HG03575 (cell line): ENCODE data around the gene ENAH.
"Not testable (repeated sequence)": the region's sequence is repeated elsewhere in the genome, so short reads cannot be mapped to it uniquely, and the experiment has no call there.

Experiments
- ATAC-seq: cut with Tn5 transposase; IDR thresholded peaks from one replicate; pipeline ENCODE4 v1.9.1; 2021; ENCODE audit not compliant: unreplicated experiment, insufficient number of reproducible peaks, low FRiP score; ENCODE audit errors: extremely low read depth

The ENAH gene

GRCh38 chr1:225678545-225678944 is 25.6 kb upstream of the ENAH start:
- no peak for ATAC-seq

GRCh38 chr1:225677350-225678124 is 24.6 kb upstream of the ENAH start:
- no peak for ATAC-seq

- no peak for ATAC-seq
Observed at GRCh38 chr1:225674381-225674780, 21.5 kb upstream of the ENAH start.

- no peak for ATAC-seq
Observed at GRCh38 chr1:225670806-225671733, 18.1 kb upstream of the ENAH start.

- no peak for ATAC-seq
Observed at GRCh38 chr1:225670356-225670755, 17.4 kb upstream of the ENAH start.

GRCh38 chr1:225668222-225668621 is 15.3 kb upstream of the ENAH start:
- no peak for ATAC-seq

GRCh38 chr1:225667362-225667761 is 14.4 kb upstream of the ENAH start:
- no peak for ATAC-seq

- ATAC-seq: no peak
Observed at GRCh38 chr1:225666495-225666894, 13.6 kb upstream of the ENAH start.

GRCh38 chr1:225664762-225665161 is 11.8 kb upstream of the ENAH start:
- no peak for ATAC-seq

- ATAC-seq: no peak
Observed at GRCh38 chr1:225662155-225662554, 9.2 kb upstream of the ENAH start.

- ATAC-seq: no peak
Observed at GRCh38 chr1:225660544-225660946, 7.6 kb upstream of the ENAH start.

- no peak for ATAC-seq
Observed at GRCh38 chr1:225658041-225658440, 5.1 kb upstream of the ENAH start.

- no peak for ATAC-seq
Observed at GRCh38 chr1:225657462-225657989, 4.6 kb upstream of the ENAH start.

GRCh38 chr1:225656259-225656655 is 3.3 kb upstream of the ENAH start:
- ATAC-seq: not testable (repeated sequence)

- ATAC-seq: no peak
Observed at GRCh38 chr1:225655509-225656258, 2.8 kb upstream of the ENAH start.

- ATAC-seq: no peak
Observed at GRCh38 chr1:225654688-225655508, 2.0 kb upstream of the ENAH start.

- no peak for ATAC-seq
Observed at GRCh38 chr1:225654277-225654597, 1.3 kb upstream of the ENAH start.

- ATAC-seq: no peak
Observed at GRCh38 chr1:225653463-225654276, 747 bp upstream of the ENAH start.
